Activated T-helper 1 cell treated with anti-CD3 and anti-CD28 coated beads, Interleukin-12 subunit alpha, Interleukin-12 subunit beta, Interleukin-2, Interleukin-4 antibody, amounts not matched to agents 30 ng/mL and 10 ng/mL and 1 ng/mL, durations not matched to agents 14 hours and 24 hours and 36 hours (primary cell): ENCODE measurements around the gene SYTL5. TPM values are rescaled to one million over a fixed set of nuclear protein-coding genes. Genes with fewer than 3 reads are reported as not detected.
"Not testable (repeated sequence)": the region's sequence is repeated elsewhere in the genome, so short reads cannot be mapped to it uniquely, and the experiment has no call there.

ENCODE experiments used
- DNase-seq: peaks from one replicate; pipeline ENCODE4 v3.0.0; 2021; ENCODE audit warnings: low spot score
- H3K27ac Mint-ChIP-seq: one replicate; pipeline ENCODE4 v1.8.0; 2021; ENCODE audit warnings: mild to moderate bottlenecking, mixed read lengths
- H3K27me3 Mint-ChIP-seq: one replicate; pipeline ENCODE4 v1.8.0; 2022; ENCODE audit warnings: mild to moderate bottlenecking, moderate library complexity, mixed read lengths; ENCODE audit not compliant: insufficient read depth
- H3K36me3 Mint-ChIP-seq: one replicate; pipeline ENCODE4 v1.8.0; 2021; ENCODE audit warnings: low read depth, mixed read lengths
- H3K4me1 Mint-ChIP-seq: one replicate; pipeline ENCODE4 v1.8.0; 2021; ENCODE audit warnings: low read depth, mixed read lengths
- H3K4me3 Mint-ChIP-seq: one replicate; pipeline ENCODE4 v1.8.0; 2021; ENCODE audit warnings: mild to moderate bottlenecking, moderate library complexity, mixed read lengths
- H3K9me3 Mint-ChIP-seq: one replicate; pipeline ENCODE4 v1.8.0; 2021; ENCODE audit warnings: mixed read lengths
- intact Hi-C: fragments of 100-400 bp; cut with micrococcal nuclease; formaldehyde crosslinking; loops from one replicate; pipeline ENCODE4 v1.15.1; 2024
- total RNA-seq: library from RNA; stranded (reverse); gene quantifications from 2 replicates; pipeline ENCODE4 v1.2.3, GENCODE V29; 2022

Gene SYTL5
- not detected in 2 replicates for total RNA-seq

GRCh38 chrX:38006291-38006690 lies at the start of gene SYTL5:
Gene SYTL5 (plus strand): TSS chrX:38006553. CDS start chrX:38033890, 27,337 bp downstream.
- intact Hi-C loops, result no loop called here
- no peak within 1 kb of the TSS for H3K4me3 Mint-ChIP-seq
- no peaks in the 10 kb centered on the region for H3K4me1 Mint-ChIP-seq
- H3K9me3 Mint-ChIP-seq, result peaks cover 5% of the 10 kb centered on the region
- no peaks in the 10 kb centered on the region for H3K36me3 Mint-ChIP-seq
- DNase-seq, result no peak
- no peak within 1 kb of the TSS for H3K27ac Mint-ChIP-seq
- peaks cover 8% of the 10 kb centered on the region for H3K27me3 Mint-ChIP-seq

DNA sequence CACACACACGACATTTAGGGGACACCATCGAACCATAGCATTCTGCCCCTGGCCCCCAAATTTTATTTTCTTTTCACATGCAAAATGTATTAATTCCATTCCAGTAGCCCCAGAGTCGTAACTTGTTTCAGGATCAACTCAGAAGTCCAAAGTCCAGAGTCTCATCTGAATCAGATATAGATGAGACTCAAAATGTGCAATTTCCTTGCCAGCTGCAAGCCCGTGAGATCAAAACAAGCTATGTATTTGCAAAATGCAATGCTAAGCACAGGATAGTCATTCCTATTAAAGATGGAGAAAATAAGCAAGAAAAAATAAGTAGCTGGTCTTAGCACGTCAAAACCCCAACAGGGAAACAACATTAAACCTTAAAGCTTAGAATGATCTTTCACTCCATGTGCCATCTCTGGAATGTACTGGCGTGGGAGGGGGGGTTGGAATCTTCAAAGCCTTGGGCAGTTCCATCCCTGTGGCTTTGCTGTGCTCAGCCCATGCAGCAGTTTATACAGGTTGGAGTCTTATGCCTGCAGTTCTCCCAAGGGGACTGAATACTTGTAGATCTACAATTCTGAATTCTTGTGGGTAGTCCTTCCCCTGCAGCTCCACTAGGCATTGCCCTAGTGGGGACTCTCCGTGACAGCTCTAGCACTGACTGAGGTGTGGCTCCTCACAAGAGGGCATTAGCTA lies 47.7 kb upstream of the SYTL5 start:
- Mint-ChIP-seq H3K27me3 (no peaks in the 10 kb centered on the region), H3K4me1 (peaks cover 5% of the 10 kb centered on the region), H3K9me3 (no peaks in the 10 kb centered on the region), H3K27ac (no peak overlapping the region), H3K36me3 (no peaks in the 10 kb centered on the region), H3K4me3 (no peak overlapping the region)
- intact Hi-C loops, result no loop called here
- DNase-seq, result no peak

- Mint-ChIP-seq H3K9me3 (no peaks in the 10 kb centered on the region), H3K27ac (no peak overlapping the region), H3K4me3 (no peak overlapping the region), H3K27me3 (no peaks in the 10 kb centered on the region), H3K4me1 (peaks cover 5% of the 10 kb centered on the region), H3K36me3 (no peaks in the 10 kb centered on the region)
- no peak for DNase-seq
- intact Hi-C loops, result no loop called here
Measured at GRCh38 chrX:37959212-37960021, 46.9 kb upstream of the SYTL5 start.

GRCh38 chrX:37961118-37961517 lies 45.2 kb upstream of the SYTL5 start:
- Mint-ChIP-seq H3K4me1 (peaks cover 5% of the 10 kb centered on the region), H3K27me3 (no peaks in the 10 kb centered on the region), H3K36me3 (no peaks in the 10 kb centered on the region), H3K9me3 (no peaks in the 10 kb centered on the region), H3K4me3 (no peak overlapping the region), H3K27ac (no peak overlapping the region)
- intact Hi-C loops, result no loop called here
- no peak for DNase-seq

DNA sequence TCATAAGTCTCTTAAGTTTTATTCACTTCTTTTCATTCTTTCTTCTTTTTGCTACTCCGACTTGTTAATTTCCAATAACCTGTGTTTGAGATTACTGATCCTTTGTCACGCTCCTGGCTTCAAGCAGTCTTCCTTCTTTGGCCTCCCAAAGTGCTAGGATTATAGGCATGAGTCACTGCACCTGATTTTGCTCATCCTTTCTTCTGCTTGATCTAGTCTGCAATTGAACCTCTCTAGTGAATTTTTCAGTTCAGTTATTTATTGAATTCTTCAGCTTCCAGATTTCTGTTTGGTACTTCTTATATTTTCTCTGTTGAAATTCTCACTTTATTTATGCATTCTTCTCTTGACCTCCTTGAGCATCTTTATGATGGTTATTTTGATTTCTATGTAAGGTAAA lies 38.6 kb upstream of the SYTL5 start:
- Mint-ChIP-seq H3K4me1 (no peaks in the 10 kb centered on the region), H3K36me3 (no peaks in the 10 kb centered on the region), H3K27ac (no peak overlapping the region), H3K27me3 (peaks cover 2% of the 10 kb centered on the region), H3K4me3 (no peak overlapping the region), H3K9me3 (no peaks in the 10 kb centered on the region)
- DNase-seq, result no peak
- intact Hi-C loops, result no loop called here

- intact Hi-C loops, result loop anchor here (5.0 kb wide), 2 partner anchors 77 to 352 kb away; partner anchors contain the start of gene RPGR
- no peak overlapping the region for H3K4me3 Mint-ChIP-seq
Measured at GRCh38 chrX:37975421-37975820, 30.9 kb upstream of the SYTL5 start.

GRCh38 chrX:37976153-37976552 lies 30.2 kb upstream of the SYTL5 start:
- no peak overlapping the region for H3K27ac Mint-ChIP-seq
- peaks cover 19% of the 10 kb centered on the region for H3K4me1 Mint-ChIP-seq
- no peaks in the 10 kb centered on the region for H3K9me3 Mint-ChIP-seq
- intact Hi-C loops, result loop anchor here (5.0 kb wide), 2 partner anchors 76 to 351 kb away; partner anchors contain the start of gene RPGR
- no peaks in the 10 kb centered on the region for H3K27me3 Mint-ChIP-seq
- peaks cover 2% of the 10 kb centered on the region for H3K36me3 Mint-ChIP-seq
- no peak for DNase-seq
- no peak overlapping the region for H3K4me3 Mint-ChIP-seq

More at GRCh38 chrX:37975421-37975820, 30.9 kb upstream of the SYTL5 start:
- Mint-ChIP-seq H3K36me3 (peaks cover 2% of the 10 kb centered on the region), H3K27me3 (no peaks in the 10 kb centered on the region), H3K4me1 (peaks cover 19% of the 10 kb centered on the region), H3K9me3 (no peaks in the 10 kb centered on the region), H3K27ac (no peak overlapping the region)
- no peak for DNase-seq

DNA sequence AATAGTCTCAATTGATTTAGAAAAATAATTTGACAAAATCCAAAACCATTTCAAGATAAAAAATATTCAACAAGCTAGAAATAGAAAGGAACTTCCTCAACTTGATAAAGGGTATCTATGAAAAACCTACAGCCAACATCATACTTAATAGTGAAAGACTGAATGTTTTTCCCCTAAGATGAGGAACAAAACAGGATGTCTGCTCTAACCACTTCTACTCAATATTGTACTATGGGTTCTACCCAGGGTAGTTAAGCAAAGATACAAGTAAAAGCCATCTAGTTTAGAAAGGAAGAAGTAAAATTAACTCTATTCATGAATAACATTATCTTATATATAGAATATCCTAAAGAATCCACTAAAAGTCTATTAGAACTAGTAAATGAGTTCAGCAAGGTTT lies 21.5 kb upstream of the SYTL5 start:
- no peaks in the 10 kb centered on the region for H3K9me3 Mint-ChIP-seq
- H3K36me3 Mint-ChIP-seq, result no peaks in the 10 kb centered on the region
- no peak for DNase-seq
- intact Hi-C loops, result loop anchor here (5.0 kb wide), 1 partner anchor 58 kb away; no protein-coding TSS in a partner anchor
- H3K27me3 Mint-ChIP-seq, result no peaks in the 10 kb centered on the region
- H3K4me3 Mint-ChIP-seq, result no peak overlapping the region
- no peaks in the 10 kb centered on the region for H3K4me1 Mint-ChIP-seq
- H3K27ac Mint-ChIP-seq, result no peak overlapping the region

DNA sequence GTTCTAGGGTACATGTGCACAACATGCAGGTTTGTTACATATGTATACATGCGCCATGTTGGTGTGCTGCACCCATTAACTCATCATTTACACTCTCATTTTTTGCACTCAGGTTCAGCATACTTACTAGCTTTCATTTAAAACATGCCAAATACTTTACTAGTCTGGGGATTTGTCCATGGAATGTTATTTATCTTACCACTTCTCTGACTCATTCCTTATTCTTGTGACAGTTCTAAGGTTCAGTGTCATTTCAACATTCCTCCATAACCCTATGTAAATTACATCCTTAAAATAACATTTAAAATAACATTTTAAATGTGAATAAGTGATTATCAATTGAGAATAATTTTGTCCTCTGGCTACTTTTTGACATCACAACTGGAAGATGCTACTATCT lies 19.5 kb upstream of the SYTL5 start:
- Mint-ChIP-seq H3K4me1 (no peaks in the 10 kb centered on the region), H3K27me3 (no peaks in the 10 kb centered on the region), H3K9me3 (no peaks in the 10 kb centered on the region), H3K36me3 (no peaks in the 10 kb centered on the region), H3K4me3 (no peak overlapping the region), H3K27ac (no peak overlapping the region)
- no peak for DNase-seq
- intact Hi-C loops, result loop anchor here (5.0 kb wide), 1 partner anchor 60 kb away; no protein-coding TSS in a partner anchor

GRCh38 chrX:37989304-37989703 lies 17.0 kb upstream of the SYTL5 start:
- H3K27ac Mint-ChIP-seq, result no peak overlapping the region
- no peak overlapping the region for H3K4me3 Mint-ChIP-seq
- no peaks in the 10 kb centered on the region for H3K27me3 Mint-ChIP-seq
- no peaks in the 10 kb centered on the region for H3K36me3 Mint-ChIP-seq
- H3K9me3 Mint-ChIP-seq, result no peaks in the 10 kb centered on the region
- DNase-seq, result no peak
- no peaks in the 10 kb centered on the region for H3K4me1 Mint-ChIP-seq
- intact Hi-C loops, result loop anchor here (5.0 kb wide), 1 partner anchor 62 kb away; no protein-coding TSS in a partner anchor

- H3K36me3 Mint-ChIP-seq, H3K4me3 Mint-ChIP-seq, H3K27me3 Mint-ChIP-seq, H3K27ac Mint-ChIP-seq, H3K9me3 Mint-ChIP-seq, intact Hi-C loops, DNase-seq, H3K4me1 Mint-ChIP-seq: not testable (repeated sequence)
Measured at GRCh38 chrX:37991303-37991702, 15.1 kb upstream of the SYTL5 start.

DNA sequence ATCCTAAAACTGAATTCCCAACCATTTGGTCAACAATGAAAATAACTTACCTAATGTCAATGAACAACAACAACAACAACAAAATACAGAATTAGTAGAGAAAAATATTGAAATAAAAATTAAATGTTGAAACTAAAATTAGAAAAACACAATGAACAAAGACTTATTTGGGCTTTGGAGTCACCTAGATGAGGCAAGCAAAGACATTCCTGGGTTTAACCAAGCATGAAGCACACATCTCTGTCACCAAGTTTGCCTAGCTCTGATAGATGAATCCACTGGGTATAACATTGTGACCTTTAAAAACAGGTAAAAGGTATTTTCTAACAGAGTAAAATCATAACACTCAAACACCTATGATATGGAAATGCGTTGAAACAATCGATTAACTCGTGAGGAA lies 13.2 kb upstream of the SYTL5 start:
- Mint-ChIP-seq H3K27me3 (peaks cover 2% of the 10 kb centered on the region), H3K4me1 (no peaks in the 10 kb centered on the region), H3K9me3 (no peaks in the 10 kb centered on the region), H3K4me3 (no peak overlapping the region), H3K36me3 (no peaks in the 10 kb centered on the region), H3K27ac (no peak overlapping the region)
- no peak for DNase-seq
- intact Hi-C loops, result no loop called here
